HG03060 (cell line): ENCODE results near the gene FABP1.

ENCODE experiments used
- ATAC-seq: cut with Tn5 transposase; IDR thresholded peaks from one replicate; pipeline ENCODE4 v1.9.1; 2021; ENCODE audit warnings: low read depth, moderate number of reproducible peaks; ENCODE audit not compliant: unreplicated experiment

FABP1 gene

GRCh38 chr2:88139203-88139702 lies 11.4 kb upstream of the FABP1 start:
- no peak for ATAC-seq

- no peak for ATAC-seq
These were observed 10.0 kb upstream of the FABP1 start for GRCh38 chr2:88137833-88138232.

GRCh38 chr2:88136817-88137216 lies 9.0 kb upstream of the FABP1 start:
- ATAC-seq = no peak

DNA sequence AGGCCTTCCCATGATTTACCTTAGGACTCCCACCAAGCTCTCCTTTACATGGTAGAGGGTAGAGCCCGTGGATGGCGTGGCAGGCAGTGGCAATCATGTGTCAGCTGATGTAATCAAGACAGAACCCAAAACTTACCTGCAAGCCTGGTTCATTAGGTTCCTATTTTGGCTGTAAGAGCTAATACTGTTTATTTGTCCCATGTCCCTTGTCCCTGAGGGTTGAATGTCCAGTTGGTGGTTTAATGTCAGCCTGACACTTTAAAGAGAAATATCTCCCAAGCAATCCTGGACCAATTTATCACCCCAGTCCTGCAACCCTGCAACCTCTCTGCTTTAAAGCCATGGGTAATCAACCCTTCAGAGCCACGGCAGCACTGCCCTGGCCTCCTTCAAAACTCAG lies 6.0 kb upstream of the FABP1 start:
- no peak for ATAC-seq

GRCh38 chr2:88131999-88132368 lies 4.1 kb upstream of the FABP1 start:
- no peak for ATAC-seq

DNA sequence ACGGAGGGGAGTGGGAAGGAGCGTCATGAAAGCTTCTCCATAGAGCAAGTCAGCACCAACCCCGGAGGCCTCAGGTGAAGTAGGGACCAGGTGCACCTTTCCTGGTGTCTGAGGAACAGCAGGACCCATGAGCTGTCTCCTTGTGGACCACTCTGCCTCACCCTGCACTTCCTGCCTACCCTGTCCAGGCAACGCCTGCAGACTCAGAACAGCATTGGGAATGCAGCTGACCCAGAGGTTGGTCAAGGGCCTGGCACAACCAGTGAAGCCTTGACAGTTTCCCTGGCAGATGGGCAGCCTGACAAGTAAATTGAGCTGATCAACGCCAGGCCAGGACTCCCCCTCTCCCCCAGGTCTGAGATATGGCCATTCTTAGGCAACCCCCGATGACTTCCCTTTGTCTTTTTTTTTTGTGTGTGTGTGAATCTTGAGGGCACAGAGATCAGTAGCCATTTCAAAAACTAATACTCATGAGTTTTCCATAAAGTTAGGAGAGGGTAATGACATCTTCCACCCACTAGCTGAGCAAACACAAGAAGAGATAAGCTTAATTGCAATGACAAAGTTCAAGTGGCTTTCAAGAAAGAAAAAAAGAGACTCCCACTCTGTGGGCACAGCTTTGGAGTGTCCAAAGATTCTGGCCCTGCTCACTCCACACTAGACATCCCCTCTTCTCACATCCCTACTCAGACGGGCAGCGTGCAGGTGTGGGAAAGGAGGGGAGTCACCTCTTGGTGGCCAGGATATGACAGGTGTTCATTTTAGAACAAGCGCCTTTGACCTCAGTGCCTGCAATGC lies 3.5 kb upstream of the FABP1 start:
- ATAC-seq = no peak

GRCh38 chr2:88129313-88129959 lies 1.6 kb upstream of the FABP1 start:
- ATAC-seq = no peak

DNA sequence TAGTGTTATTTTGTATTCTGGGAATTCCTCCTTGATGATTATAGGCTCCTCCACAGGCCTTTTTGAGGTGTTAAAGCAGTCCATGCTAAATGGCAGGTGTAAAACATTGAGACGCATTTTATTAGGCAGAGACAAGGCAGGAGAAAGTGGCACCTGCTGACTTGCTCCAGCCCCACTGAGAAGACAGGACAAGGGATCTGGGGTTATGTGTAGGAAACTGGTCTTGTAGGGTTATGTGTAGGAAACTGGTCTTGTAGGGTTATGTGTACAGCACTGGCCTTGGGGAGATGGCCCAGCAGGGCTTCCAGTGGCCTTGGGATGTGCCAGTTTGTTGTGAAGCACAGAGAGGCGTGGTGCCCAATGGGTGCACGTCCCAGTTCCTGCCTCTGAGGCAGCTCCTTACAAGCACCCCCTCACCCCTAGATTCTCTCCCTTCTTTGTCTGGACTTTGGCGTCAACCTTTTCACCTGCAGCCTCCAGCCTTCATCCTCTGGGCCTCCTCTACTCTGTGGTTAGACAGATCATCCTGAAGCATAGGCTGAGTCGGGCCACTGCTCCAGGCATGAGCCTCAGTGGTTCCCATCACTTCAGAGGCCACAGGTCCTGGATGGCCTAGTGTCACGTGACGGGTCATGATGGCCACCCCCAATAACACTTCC lies 921 bp upstream of the FABP1 start:
- ATAC-seq = no peak

DNA sequence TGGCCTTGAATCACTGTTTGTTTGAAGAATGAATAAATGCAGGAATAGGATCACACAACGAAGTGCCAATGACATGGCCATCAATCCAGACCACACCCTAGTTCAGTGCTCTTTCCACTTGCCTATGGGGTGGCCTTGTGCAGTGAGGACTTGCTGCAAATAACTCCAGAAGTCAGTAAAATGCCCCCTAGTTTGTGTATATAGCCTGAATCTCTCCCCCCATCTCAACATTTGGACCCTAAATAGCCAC lies 299 bp downstream of the FABP1 start:
- ATAC-seq = no peak

GRCh38 chr2:88126772-88127637 lies 857 bp downstream of the FABP1 start:
- ATAC-seq = no peak

GRCh38 chr2:88125924-88126771 lies 1.7 kb downstream of the FABP1 start:
- ATAC-seq = no peak

DNA sequence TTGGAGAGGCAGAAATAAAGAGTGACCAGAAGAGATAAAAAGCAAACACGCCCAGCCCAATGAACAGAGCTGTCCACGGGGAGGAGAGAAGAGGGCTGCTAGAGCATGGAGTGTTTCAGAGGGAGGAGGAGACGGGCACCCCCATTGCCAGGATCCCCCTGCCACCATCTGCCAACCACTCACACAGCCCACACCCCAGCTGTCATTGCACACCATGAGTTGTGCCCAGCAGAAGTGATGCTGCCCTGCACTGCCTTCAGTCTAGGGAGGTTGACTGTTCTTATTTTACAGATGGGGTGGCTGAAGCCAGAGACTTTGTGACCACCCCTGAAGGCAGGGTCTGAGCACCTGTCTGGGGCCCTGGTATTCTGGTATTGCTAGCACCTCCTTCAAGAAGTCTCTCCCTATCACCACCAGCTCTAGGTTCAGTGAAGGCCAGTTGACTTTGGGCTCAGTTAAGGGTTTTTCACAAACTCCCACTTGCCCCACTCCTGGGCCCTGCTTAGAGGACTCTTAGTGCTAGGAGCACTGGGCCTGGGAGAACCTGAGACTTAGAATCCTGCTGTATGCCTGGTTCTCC lies 2.4 kb downstream of the FABP1 start:
- ATAC-seq = no peak

GRCh38 chr2:88123975-88124917 lies 3.6 kb downstream of the FABP1 start:
- no peak for ATAC-seq

DNA sequence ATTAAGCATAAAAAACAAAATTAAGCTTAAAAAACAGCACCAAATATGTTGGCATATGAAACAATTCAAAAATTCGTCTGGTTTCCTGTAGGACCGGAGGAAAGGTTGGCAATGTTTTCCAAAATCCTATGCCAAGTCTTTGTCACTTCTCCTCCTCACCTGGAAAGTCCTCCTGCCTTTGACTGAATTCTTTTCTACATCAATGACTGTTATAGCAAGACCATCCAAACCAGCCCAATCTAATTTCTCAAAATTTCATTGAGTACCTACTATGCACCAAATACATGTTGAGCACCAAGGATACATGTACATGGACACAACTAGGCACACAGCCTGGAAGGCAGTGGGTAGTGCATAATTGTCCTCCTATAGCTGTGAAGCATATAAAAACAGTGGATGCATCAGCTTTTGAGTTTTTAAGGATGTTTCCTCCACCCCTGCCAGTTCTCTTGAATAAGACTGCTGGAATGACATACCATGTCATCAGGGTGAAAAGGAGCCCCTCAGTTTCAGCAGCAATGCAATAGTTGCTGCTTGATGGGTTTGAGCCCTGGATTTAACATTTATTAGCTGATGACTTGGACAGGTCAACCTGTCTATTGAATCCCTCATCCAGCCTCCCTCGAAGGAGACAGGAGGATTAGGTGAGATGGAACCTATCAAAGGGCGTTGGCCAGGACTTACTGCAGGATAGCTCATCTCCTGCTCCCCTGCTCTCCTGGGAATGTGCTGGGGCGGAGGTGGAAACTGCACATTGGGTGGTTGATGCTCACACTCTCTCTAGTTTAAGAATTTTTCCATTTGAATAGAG lies 4.5 kb downstream of the FABP1 start:
- ATAC-seq = no peak

DNA sequence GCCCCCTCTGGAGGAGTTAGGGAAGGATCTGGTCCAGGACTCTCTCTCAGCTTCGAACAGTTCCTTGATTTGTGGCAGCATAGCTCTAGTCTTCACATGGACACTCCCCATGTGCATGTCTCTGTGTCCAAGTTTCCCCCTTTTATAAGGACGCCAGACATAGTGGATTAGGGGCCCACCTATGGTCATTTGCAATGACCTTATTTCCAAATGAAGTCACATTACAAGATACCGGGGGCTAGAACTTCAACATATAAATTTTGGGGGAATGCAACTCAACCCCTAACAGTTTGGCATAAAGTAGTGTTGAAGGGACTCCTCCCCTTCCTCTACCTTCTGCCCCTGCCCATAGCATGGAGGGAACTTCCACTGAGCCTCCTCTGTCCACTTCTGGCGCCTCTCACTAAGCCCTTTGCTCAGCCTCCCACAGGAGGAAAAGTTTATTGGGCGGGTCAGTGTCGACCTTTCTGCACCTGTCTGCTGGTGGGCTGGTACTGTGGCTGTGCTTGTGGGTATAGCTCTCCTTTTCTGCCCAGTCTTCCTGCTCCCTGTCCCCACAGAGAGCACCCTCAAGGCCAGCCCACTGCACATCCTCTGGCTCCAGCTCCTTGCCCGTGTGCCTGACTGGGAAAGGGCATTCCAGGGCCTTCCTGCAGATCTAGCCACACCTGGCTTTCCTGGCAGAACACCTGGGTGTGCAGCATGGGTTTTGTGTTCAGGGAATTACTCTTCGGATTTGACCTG lies 5.5 kb downstream of the FABP1 start:
- ATAC-seq = no peak

DNA sequence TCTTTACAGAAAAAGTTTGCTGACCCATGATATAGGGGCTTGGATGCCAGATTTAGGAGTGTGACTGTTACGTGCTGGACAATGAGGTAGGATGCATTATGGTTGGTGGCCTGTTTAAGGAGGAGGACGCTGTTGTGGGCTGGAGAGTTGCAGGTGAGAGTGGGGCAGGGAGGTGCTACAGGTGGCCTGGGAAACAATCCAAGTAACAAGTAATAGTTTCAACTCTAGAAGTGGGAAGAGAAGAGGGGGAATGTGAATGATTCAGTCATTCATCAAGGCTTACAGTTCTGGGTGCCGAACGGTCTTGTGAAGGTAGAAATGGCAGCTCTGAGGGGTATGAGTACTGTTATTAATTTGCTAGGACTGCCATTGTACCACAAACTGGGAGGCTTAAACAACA lies 6.2 kb downstream of the FABP1 start:
- no peak for ATAC-seq

- ATAC-seq = no peak
These were observed 9.9 kb downstream of the FABP1 start for GRCh38 chr2:88117973-88118372.
